HK-2 (cell line): ENCODE data around the gene OR51T1.

Source experiments
- DNase-seq: peaks from one replicate; pipeline ENCODE4 v3.0.0-alpha.2; 2018; ENCODE audit not compliant: unreplicated experiment

OR51T1 gene

GRCh38 chr11:4926608-4927007 lies 44.9 kb downstream of the OR51T1 start:
- no peak for DNase-seq
